ENCODE data around the gene HPS5. TPM values are rescaled to one million over a fixed set of nuclear protein-coding genes. Genes with fewer than 3 reads are reported as not detected.

Gene HPS5
- total RNA-seq, 4 donors from 2014 or later, result 17.6 to 49.9 (median 38.0) TPM

- peaks cover 0 to 10% (median 0%) of the 10 kb centered on the region in 4 donors for H3K4me1 ChIP-seq
- TF ChIP-seq POLR2A (IDR thresholded peaks at IDR 0.05), result no peak
- TF ChIP-seq, protein P1, sequence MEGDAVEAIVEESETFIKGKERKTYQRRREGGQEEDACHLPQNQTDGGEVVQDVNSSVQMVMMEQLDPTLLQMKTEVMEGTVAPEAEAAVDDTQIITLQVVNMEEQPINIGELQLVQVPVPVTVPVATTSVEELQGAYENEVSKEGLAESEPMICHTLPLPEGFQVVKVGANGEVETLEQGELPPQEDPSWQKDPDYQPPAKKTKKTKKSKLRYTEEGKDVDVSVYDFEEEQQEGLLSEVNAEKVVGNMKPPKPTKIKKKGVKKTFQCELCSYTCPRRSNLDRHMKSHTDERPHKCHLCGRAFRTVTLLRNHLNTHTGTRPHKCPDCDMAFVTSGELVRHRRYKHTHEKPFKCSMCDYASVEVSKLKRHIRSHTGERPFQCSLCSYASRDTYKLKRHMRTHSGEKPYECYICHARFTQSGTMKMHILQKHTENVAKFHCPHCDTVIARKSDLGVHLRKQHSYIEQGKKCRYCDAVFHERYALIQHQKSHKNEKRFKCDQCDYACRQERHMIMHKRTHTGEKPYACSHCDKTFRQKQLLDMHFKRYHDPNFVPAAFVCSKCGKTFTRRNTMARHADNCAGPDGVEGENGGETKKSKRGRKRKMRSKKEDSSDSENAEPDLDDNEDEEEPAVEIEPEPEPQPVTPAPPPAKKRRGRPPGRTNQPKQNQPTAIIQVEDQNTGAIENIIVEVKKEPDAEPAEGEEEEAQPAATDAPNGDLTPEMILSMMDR (IDR thresholded peaks at IDR 0.05), result no peak
- peaks cover 0 to 54% (median 4%) of the 10 kb centered on the region in 3 donors for H3K36me3 ChIP-seq
- H3K27me3 ChIP-seq, result no peaks in the 10 kb centered on the region
- H3K9me3 ChIP-seq, result no peaks in the 10 kb centered on the region
- no peak for DNase-seq
- H3K27ac ChIP-seq, result no peak overlapping the region
- H3K4me3 ChIP-seq, result no peak overlapping the region
Measured at GRCh38 chr11:18307461-18308139, 14.3 kb downstream of the HPS5 start.

DNA sequence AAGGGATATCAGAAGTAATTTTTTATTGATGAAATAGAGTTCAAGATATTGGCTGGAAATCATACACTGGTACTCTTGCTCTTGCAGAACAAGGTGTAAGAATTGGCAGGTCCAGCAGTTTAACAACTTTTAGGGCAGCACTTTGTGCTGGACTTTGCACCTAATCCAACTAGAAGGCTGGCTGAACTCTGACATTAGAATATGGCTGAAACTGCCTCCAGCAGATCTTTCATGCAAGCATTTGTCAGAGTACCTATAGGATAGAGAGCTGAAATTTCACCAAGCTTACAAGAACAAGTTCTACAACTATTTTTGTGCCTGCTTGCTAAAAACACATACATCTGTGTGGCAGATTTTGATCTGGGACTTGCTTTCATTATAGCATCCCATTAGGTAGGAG is 17.2 kb downstream of the HPS5 start:
- peak overlapping the region in 1 of 4 donors; percentile 65 for H3K27ac ChIP-seq
- no peaks in the 10 kb centered on the region for H3K27me3 ChIP-seq
- no peaks in the 10 kb centered on the region for H3K9me3 ChIP-seq
- H3K4me3 ChIP-seq, result no peak overlapping the region
- peaks cover 0 to 65% (median 4%) of the 10 kb centered on the region in 3 donors for H3K36me3 ChIP-seq
- TF ChIP-seq, protein P1 (IDR thresholded peaks at IDR 0.05), result no peak
- TF ChIP-seq POLR2A (IDR thresholded peaks at IDR 0.05), result no peak
- peaks cover 0 to 6% (median 0%) of the 10 kb centered on the region in 4 donors for H3K4me1 ChIP-seq
- peak in 1 of 3 donors; percentile 77 for DNase-seq

GRCh38 chr11:18299721-18300120 is 22.2 kb downstream of the HPS5 start:
- H3K4me1 ChIP-seq, result no peaks in the 10 kb centered on the region
- H3K27ac ChIP-seq, result no peak overlapping the region
- no peaks in the 10 kb centered on the region for H3K9me3 ChIP-seq
- TF ChIP-seq POLR2A (IDR thresholded peaks at IDR 0.05), result no peak
- TF ChIP-seq, protein P1 (IDR thresholded peaks at IDR 0.05), result no peak
- DNase-seq, result no peak
- peaks cover 0 to 71% (median 0%) of the 10 kb centered on the region in 3 donors for H3K36me3 ChIP-seq
- H3K4me3 ChIP-seq, result no peak overlapping the region
- no peaks in the 10 kb centered on the region for H3K27me3 ChIP-seq

DNA sequence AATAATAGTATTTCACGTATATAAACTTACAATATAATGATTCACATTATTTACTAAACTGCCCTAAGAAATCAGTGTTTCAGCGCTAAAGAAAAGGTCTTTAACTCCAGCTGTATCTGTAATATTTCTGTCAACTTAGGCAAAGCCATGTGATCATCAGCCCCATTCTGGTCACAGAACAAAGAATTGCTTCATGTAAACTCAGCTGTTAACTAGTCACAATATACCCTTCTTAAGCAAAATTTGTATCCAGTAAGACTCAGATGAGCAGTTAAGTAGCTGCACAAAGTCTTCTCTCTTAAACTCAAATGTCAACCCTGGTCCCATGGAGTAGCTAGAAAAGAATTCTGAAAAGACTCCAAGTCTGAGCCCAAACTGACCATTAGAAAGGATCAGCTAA is 26.6 kb downstream of the HPS5 start:
- no peak for DNase-seq
- H3K36me3 ChIP-seq, result peaks cover 0 to 86% (median 0%) of the 10 kb centered on the region in 3 donors
- H3K27me3 ChIP-seq, result no peaks in the 10 kb centered on the region
- no peak overlapping the region for H3K27ac ChIP-seq
- TF ChIP-seq, protein P1 (IDR thresholded peaks at IDR 0.05), result no peak
- TF ChIP-seq POLR2A (IDR thresholded peaks at IDR 0.05), result no peak
- H3K4me1 ChIP-seq, result no peaks in the 10 kb centered on the region
- H3K9me3 ChIP-seq, result no peaks in the 10 kb centered on the region
- no peak overlapping the region for H3K4me3 ChIP-seq

DNA sequence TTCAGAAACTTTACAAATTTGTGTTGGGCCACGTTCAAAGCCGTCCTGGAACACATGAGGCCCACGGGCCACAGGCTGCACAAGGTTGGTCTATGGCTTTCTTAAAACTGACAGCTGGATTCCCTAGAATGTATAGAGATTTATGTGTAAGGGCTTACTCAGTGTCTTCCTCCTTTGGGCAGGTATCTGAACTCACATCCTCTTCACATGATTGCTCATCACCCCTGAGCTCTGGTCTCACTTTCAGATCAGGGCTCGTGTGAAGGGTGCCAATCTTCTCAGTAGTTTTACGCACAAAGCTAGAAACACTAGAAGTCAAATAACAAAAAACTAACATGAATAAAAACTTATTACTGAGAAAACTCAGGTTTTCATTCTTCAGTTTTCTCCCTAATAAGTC is 27.1 kb downstream of the HPS5 start:
- no peak for DNase-seq
- no peaks in the 10 kb centered on the region for H3K4me1 ChIP-seq
- peaks cover 0 to 83% (median 0%) of the 10 kb centered on the region in 3 donors for H3K36me3 ChIP-seq
- no peak overlapping the region for H3K27ac ChIP-seq
- H3K4me3 ChIP-seq, result no peak overlapping the region
- H3K9me3 ChIP-seq, result no peaks in the 10 kb centered on the region
- TF ChIP-seq POLR2A (IDR thresholded peaks at IDR 0.05), result no peak
- TF ChIP-seq, protein P1 (IDR thresholded peaks at IDR 0.05), result no peak
- no peaks in the 10 kb centered on the region for H3K27me3 ChIP-seq
